Ammon's horn (tissue), 1 donor: ENCODE measurements around the gene DYRK4.

ENCODE experiments used
- DNase-seq: peaks from one replicate; pipeline ENCODE4 v3.0.0-alpha.2; 2016; ENCODE audit warnings: low spot score

Gene DYRK4

GRCh38 chr12:4626543-4626942 is 64.5 kb downstream of the DYRK4 start:
- no peak for DNase-seq

- DNase-seq: no peak
These were observed 66.4 kb downstream of the DYRK4 start for GRCh38 chr12:4628406-4628805.

- no peak for DNase-seq
These were observed 68.3 kb downstream of the DYRK4 start for GRCh38 chr12:4630262-4630661.

GRCh38 chr12:4643747-4644146 is 81.7 kb downstream of the DYRK4 start:
- no peak for DNase-seq

- no peak for DNase-seq
These were observed 83.0 kb downstream of the DYRK4 start for GRCh38 chr12:4645023-4645422.

GRCh38 chr12:4648104-4648500 is 86.1 kb downstream of the DYRK4 start:
- no peak for DNase-seq

- DNase-seq: peak; percentile 86
These were observed 86.7 kb downstream of the DYRK4 start, which contains the start of the genes AKAP3 and NDUFA9 for GRCh38 chr12:4648501-4649357. Gene AKAP3, minus strand, starts transcription at chr12:4649051. Its CDS starts 10,855 bp downstream, at chr12:4638196. Gene NDUFA9, plus strand, starts transcription at chr12:4649114. Its CDS starts 13 bp downstream, at chr12:4649127.

GRCh38 chr12:4649358-4649661 is 87.3 kb downstream of the DYRK4 start:
- DNase-seq: no peak

GRCh38 chr12:4653257-4653656 is 91.2 kb downstream of the DYRK4 start:
- DNase-seq: no peak

GRCh38 chr12:4653691-4654090 is 91.7 kb downstream of the DYRK4 start:
- DNase-seq: no peak
